H9 (cell line): ENCODE results near the gene CNPY2. TPM values are rescaled to one million over a fixed set of nuclear protein-coding genes. Genes with fewer than 3 reads are reported as not detected.

Experiments used
- DNase-seq: peaks from one replicate; pipeline ENCODE4 v3.0.0-alpha.2; 2017
- H2AFZ ChIP-seq: one replicate; pipeline ENCODE4 v1.6.1; 2013; ENCODE audit warnings: mild to moderate bottlenecking, low read length, control low read depth, moderate library complexity
- H2AK5ac ChIP-seq: 2 replicates; pipeline ENCODE4 v1.6.1; 2013; ENCODE audit warnings: low read length, control low read depth, mixed read lengths; ENCODE audit not compliant: insufficient read length
- H2BK120ac ChIP-seq: one replicate; pipeline ENCODE4 v1.6.1; 2013; ENCODE audit warnings: low read depth, mild to moderate bottlenecking, low read length, control low read depth, inconsistent platforms; ENCODE audit not compliant: poor library complexity, severe bottlenecking
- H2BK12ac ChIP-seq: 2 replicates; pipeline ENCODE4 v1.6.1; 2013; ENCODE audit warnings: low read length, control low read depth, mixed read lengths, low read depth; ENCODE audit not compliant: insufficient read length
- H2BK15ac ChIP-seq: 2 replicates; pipeline ENCODE4 v1.6.1; 2013; ENCODE audit warnings: low read depth, low read length, control low read depth
- H2BK20ac ChIP-seq: one replicate; pipeline ENCODE4 v1.6.1; 2013; ENCODE audit warnings: low read depth, mild to moderate bottlenecking, low read length, control low read depth, inconsistent platforms; ENCODE audit not compliant: poor library complexity, severe bottlenecking
- H2BK5ac ChIP-seq: 2 replicates; pipeline ENCODE4 v1.6.1; 2013; ENCODE audit warnings: low read length, control low read depth, mixed read lengths; ENCODE audit not compliant: insufficient read length
- H3K14ac ChIP-seq: 2 replicates; pipeline ENCODE4 v1.6.1; 2013; ENCODE audit warnings: low read length, control low read depth; ENCODE audit not compliant: insufficient read depth
- H3K18ac ChIP-seq: 2 replicates; pipeline ENCODE4 v1.6.1; 2013; ENCODE audit warnings: low read depth, mild to moderate bottlenecking, mixed read lengths, low read length, control low read depth; ENCODE audit not compliant: insufficient read length
- H3K23ac ChIP-seq: 2 replicates; pipeline ENCODE4 v1.6.1; 2013; ENCODE audit warnings: low read length, control low read depth, mixed read lengths, low read depth; ENCODE audit not compliant: insufficient read length
- H3K23me2 ChIP-seq: 2 replicates; pipeline ENCODE4 v1.6.1; 2013; ENCODE audit warnings: low read depth, mild to moderate bottlenecking, mixed read lengths, low read length, control low read depth; ENCODE audit not compliant: insufficient read length, poor library complexity, severe bottlenecking
- H3K27ac ChIP-seq: 2 replicates; pipeline ENCODE4 v1.5.1; 2013; ENCODE audit warnings: low read length, control low read depth, mixed read lengths, low read depth; ENCODE audit not compliant: insufficient read length
- H3K27me3 ChIP-seq: 2 replicates; pipeline ENCODE4 v1.6.1; 2013; ENCODE audit warnings: low read length, control low read depth, inconsistent platforms; ENCODE audit not compliant: insufficient read depth
- H3K4ac ChIP-seq: 2 replicates; pipeline ENCODE4 v1.6.1; 2013; ENCODE audit warnings: low read depth, mild to moderate bottlenecking, control low read depth, inconsistent platforms, low read length, moderate library complexity
- H3K4me1 ChIP-seq: 2 replicates; pipeline ENCODE4 v1.6.1; 2013; ENCODE audit warnings: low read length, control low read depth, inconsistent platforms; ENCODE audit not compliant: insufficient read depth
- H3K4me2 ChIP-seq: 2 replicates; pipeline ENCODE4 v1.6.1; 2013; ENCODE audit warnings: low read length, control low read depth, mixed read lengths; ENCODE audit not compliant: insufficient read length, insufficient read depth
- H3K56ac ChIP-seq: 2 replicates; pipeline ENCODE4 v1.6.1; 2013; ENCODE audit warnings: low read depth, mild to moderate bottlenecking, mixed read lengths, low read length, control low read depth; ENCODE audit not compliant: insufficient read length
- H3K79me1 ChIP-seq: 2 replicates; pipeline ENCODE4 v1.6.1; 2013; ENCODE audit warnings: low read depth, mild to moderate bottlenecking, moderate library complexity, low read length, control low read depth, inconsistent platforms; ENCODE audit not compliant: insufficient read depth, poor library complexity, severe bottlenecking
- H3K79me2 ChIP-seq: 2 replicates; pipeline ENCODE4 v1.6.1; 2013; ENCODE audit warnings: low read length, control low read depth, inconsistent platforms; ENCODE audit not compliant: insufficient read depth
- H3K9ac ChIP-seq: 2 replicates; pipeline ENCODE4 v1.6.1; 2013; ENCODE audit warnings: low read length, control low read depth, mixed read lengths; ENCODE audit not compliant: insufficient read length; ENCODE audit errors: extremely low read depth
- H3K9me3 ChIP-seq: one replicate; pipeline ENCODE4 v1.6.1; 2013; ENCODE audit warnings: low read depth, low read length, inconsistent platforms; ENCODE audit not compliant: control insufficient read depth
- H3T11ph ChIP-seq: one replicate; pipeline ENCODE4 v1.6.1; 2013; ENCODE audit warnings: mild to moderate bottlenecking, low read length, control low read depth, inconsistent platforms
- H4K20me1 ChIP-seq: one replicate; pipeline ENCODE4 v1.6.1; 2013; ENCODE audit not compliant: control insufficient read depth, insufficient read length, insufficient read depth
- H4K5ac ChIP-seq: 2 replicates; pipeline ENCODE4 v1.6.1; 2013; ENCODE audit warnings: low read depth, mild to moderate bottlenecking, mixed read lengths, low read length, control low read depth; ENCODE audit not compliant: insufficient read length
- H4K8ac ChIP-seq: replicated peaks from 2 replicates; pipeline ENCODE4 v1.6.1; 2013; ENCODE audit warnings: low read length, control low read depth, mixed read lengths, low read depth; ENCODE audit not compliant: insufficient read length
- H4K91ac ChIP-seq: 2 replicates; pipeline ENCODE4 v1.6.1; 2013; ENCODE audit warnings: low read depth, mild to moderate bottlenecking, moderate library complexity, mixed read lengths, low read length, control low read depth; ENCODE audit not compliant: insufficient read length
- H3K27ac Mint-ChIP-seq, 3 experiments: 2 replicates in 2 of 3; 3 replicates in 1 of 3; pipeline ENCODE4 v1.8.0; 2020 to 2021; ENCODE audit warnings: mixed read lengths in 3 of 3, mild to moderate bottlenecking in 1 of 3, moderate library complexity in 1 of 3
- H3K27me3 Mint-ChIP-seq: 2 replicates; pipeline ENCODE4 v1.8.0; 2021; ENCODE audit warnings: low read depth, mild to moderate bottlenecking, moderate library complexity, mixed read lengths
- H3K36me3 Mint-ChIP-seq, 3 experiments: 2 replicates in 2 of 3; 3 replicates in 1 of 3; pipeline ENCODE4 v1.8.0; 2020 to 2021; ENCODE audit warnings: low read depth in 3 of 3, mixed read lengths in 3 of 3; ENCODE audit not compliant: insufficient read depth in 1 of 3
- H3K4me1 Mint-ChIP-seq, 2 experiments: 2 replicates each; pipeline ENCODE4 v1.8.0; 2020; ENCODE audit warnings: mixed read lengths in 2 of 2
- H3K4me3 Mint-ChIP-seq, 2 experiments: 2 replicates in 1 of 2; 3 replicates in 1 of 2; pipeline ENCODE4 v1.8.0; 2020 to 2021; ENCODE audit warnings: mild to moderate bottlenecking in 2 of 2, mixed read lengths in 2 of 2, moderate library complexity in 1 of 2
- H3K9me3 Mint-ChIP-seq, 2 experiments: 2 replicates in 1 of 2; 3 replicates in 1 of 2; pipeline ENCODE4 v1.8.0; 2020; ENCODE audit warnings: mild to moderate bottlenecking in 2 of 2, mixed read lengths in 2 of 2, moderate library complexity in 1 of 2
- CTCF ChIP-seq: fragments of 200-600 bp; sonication (generic); conservative IDR thresholded peaks from 3 replicates; pipeline ENCODE4 v1.8.0; 2021; ENCODE audit warnings: antibody characterized with exemption, mild to moderate bottlenecking
- WGBS: extraction: QIAGEN DNeasy Blood & Tissue Kit; methylation state at CpG from one replicate; pipeline ENCODE4 v1.1.7; 2013; ENCODE audit warnings: missing lambda C conversion rate, low lambda C conversion rate, mixed read lengths; ENCODE audit not compliant: insufficient read length; ENCODE audit errors: extremely low coverage; 5-methylcytosine and 5-hydroxymethylcytosine counted together
- total RNA-seq: library from RNA; stranded (reverse); gene quantifications from 2 replicates; pipeline ENCODE4 v1.2.1, GENCODE V29; 2021

Gene CNPY2
- total RNA-seq, 1 experiment from 2014 or later: 221 TPM

- peaks cover 22 to 81% (median 47%) of the 10 kb centered on the region in 3 experiments; a peak in 6 of 7 replicates for H3K36me3 Mint-ChIP-seq
- Histone ChIP-seq H3T11ph (no peak overlapping the region), H3K79me1 (no peaks in the 10 kb centered on the region), H3K23me2 (no peaks in the 10 kb centered on the region), H4K5ac (no peak overlapping the region), H2AFZ (no peak overlapping the region), H3K4me1 (no peaks in the 10 kb centered on the region), H3K27ac (no peak overlapping the region), H2BK5ac (no peak overlapping the region), H3K18ac (no peak overlapping the region), H3K9me3 (no peaks in the 10 kb centered on the region), H3K14ac (no peak overlapping the region), H3K23ac (no peak overlapping the region), H3K79me2 (no peaks in the 10 kb centered on the region), H4K91ac (no peak overlapping the region), H4K20me1 (no peaks in the 10 kb centered on the region), H4K8ac (no peak overlapping the region), H2BK12ac (no peak overlapping the region), H3K9ac (no peak overlapping the region), H2BK120ac (no peak overlapping the region), H2BK15ac (no peak overlapping the region), H3K4ac (no peak overlapping the region), H2BK20ac (no peak overlapping the region), H3K27me3 (no peaks in the 10 kb centered on the region), H3K56ac (no peak overlapping the region), H3K4me2 (no peak overlapping the region), H2AK5ac (no peak overlapping the region)
- H3K4me1 Mint-ChIP-seq: no peaks in the 10 kb centered on the region
- no peak for TF ChIP-seq CTCF
- no peak overlapping the region for H3K27ac Mint-ChIP-seq
- no peak overlapping the region for H3K4me3 Mint-ChIP-seq
- H3K27me3 Mint-ChIP-seq: no peaks in the 10 kb centered on the region
- WGBS: no CpG with 5 or more reads among the region's 3 CpGs
- DNase-seq: no peak
- no peaks in the 10 kb centered on the region for H3K9me3 Mint-ChIP-seq
Observed at GRCh38 chr12:56308714-56309113, 7.1 kb downstream of the CNPY2 start.
